GM19025 (cell line): ENCODE measurements around the gene UXT.
A peak's percentile ranks its signal among the peaks of the same experiment; 100 is the strongest.
"Not testable (repeated sequence)": the region's sequence is repeated elsewhere in the genome, so short reads cannot be mapped to it uniquely, and the experiment has no call there.

ENCODE experiments used
- ATAC-seq: cut with Tn5 transposase; IDR thresholded peaks from one replicate; pipeline ENCODE4 v1.9.1; 2021; ENCODE audit warnings: mild to moderate bottlenecking, low read depth, moderate library complexity; ENCODE audit not compliant: unreplicated experiment

The UXT gene

DNA sequence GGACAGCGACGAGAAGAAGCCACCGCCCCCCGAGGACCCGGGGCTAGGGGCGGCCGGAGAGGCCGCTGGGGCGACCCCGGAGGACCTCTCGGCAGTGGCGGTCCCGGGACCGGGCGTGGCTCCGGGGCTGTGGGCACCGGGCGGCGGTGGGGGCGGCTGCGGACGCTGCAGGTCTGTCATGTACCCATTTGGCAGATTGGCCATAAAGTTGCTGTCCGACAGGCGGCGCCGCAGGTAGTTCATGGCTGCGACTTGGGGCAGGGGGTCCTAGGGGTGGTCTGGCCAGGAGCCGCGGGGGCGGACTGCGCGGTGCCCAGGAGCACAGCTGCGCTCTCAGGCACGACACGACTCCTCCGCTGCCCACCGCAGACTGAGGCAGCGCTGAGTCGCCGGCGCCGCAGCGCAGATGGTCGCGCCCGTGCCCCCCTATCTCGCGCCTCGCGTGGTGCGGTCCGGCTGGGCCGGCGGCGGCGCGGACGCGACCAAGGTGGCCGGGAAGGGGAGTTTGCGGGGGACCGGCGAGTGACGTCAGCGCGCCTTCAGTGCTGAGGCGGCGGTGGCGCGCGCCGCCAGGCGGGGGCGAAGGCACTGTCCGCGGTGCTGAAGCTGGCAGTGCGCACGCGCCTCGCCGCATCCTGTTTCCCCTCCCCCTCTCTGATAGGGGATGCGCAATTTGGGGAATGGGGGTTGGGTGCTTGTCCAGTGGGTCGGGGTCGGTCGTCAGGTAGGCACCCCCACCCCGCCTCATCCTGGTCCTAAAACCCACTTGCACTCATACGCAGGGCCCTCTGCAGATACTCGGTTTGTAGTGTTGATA, 39.3 kb downstream of the UXT start, which contains the start of gene SYN1:
TSS of gene SYN1 (minus strand) at position 372 of the 817 bp plus-strand sequence. CDS start at position 243, 129 bp downstream.
- ATAC-seq: peak; percentile 81

DNA sequence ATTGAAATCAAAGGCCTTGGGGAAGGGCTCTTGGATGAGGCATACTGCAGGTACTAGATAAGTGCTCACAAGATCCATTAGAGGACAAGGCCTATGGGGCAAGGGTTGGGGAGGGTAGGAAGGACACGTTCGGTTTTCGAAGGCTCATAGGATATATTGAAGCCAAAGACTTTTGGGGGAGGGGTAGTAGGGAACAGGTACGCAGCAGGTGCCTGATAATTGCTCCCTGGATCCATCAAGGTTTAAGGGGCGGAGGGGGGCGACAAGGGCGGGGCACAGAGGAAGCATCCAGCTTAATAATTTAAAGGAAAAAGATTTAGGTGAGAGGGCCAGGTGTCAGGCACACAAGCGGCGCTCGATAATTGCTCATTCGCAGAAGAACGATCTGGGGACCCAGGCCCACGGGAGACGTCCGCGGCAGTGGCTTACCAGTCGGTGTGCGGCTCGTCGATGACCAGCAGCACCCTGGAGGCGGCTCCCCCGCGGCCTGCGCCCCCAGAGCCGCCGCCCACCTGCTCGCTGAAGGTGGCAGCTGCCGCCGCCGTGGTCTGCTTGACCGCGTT, 40.0 kb downstream of the UXT start:
- no peak for ATAC-seq

DNA sequence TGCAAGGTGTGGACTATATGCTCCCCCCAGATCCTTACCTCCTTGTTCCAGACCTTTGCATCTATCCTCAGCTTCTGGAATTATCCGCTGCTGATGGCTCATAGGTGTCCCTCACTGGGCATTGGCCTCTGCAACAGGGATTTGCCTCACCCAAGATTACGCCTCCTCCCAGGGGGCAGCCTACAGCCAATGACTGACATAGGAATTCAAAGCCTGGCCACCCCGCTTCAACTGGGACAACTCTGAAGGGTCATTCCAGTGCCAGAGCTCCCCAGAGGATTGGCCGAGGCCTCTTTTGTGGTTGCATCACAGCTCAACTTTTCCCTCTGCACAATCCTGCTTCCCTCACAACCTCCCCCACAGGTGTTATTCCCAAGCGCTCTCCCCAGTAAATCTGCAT, 44.4 kb downstream of the UXT start:
- ATAC-seq: no peak

DNA sequence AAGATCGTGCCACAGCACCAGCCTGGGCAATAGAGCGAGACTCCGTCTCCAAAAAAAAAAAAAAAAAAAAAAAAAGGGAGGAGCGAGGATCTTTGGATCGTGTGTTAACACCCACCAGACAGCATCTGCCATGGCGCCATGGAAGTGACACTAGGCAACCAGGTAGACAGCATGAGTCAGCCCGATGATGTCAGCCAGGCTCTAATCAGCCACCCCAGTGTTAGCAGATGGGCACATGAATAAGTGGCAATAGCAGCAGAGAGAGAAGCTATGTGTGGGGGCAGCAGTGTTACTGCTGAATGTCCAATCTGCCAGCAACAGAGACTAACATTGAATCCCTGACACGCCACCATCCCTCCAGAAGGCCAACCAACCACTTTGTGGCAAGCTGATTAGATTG, 45.9 kb downstream of the UXT start:
- ATAC-seq: no peak

DNA sequence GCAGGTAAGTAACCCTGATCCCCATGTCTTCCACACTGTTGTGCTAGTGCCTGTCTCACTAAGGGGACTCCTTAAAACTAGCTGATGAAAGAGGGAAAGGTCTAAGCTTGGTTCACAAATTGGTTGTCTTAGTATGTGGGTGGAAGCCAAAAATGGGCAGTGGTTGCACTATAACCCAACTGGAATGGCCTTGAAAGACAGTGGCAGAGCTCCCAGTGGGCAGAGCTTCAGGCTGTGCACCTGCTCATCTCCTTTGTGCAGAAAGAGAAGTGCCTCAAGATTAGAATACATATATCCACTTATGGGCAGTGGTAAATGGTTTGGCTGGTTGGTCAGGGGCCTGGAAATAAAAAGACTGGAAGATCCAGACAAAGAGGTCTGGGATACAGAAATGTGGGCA, 46.6 kb downstream of the UXT start:
- ATAC-seq: no peak

DNA sequence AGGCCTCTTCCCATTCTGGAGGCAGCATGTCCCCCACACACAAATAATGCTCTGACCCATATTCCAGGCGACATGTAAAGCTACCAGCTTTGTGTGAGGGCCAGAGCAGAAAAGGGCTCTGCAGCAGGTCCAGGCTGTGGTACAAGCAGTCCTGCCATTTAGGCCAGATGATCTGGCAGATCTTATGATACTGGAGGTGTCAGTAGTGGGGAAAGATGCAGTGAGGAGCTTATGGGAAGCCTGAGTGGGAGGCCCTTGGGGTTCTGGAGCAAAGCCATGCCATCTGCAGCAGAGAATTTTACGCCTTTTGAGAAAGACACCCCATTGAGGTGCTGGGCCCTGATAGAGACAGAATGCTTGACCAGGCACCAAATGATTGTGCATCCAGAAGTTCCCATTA, 47.1 kb downstream of the UXT start:
- ATAC-seq: no peak

DNA sequence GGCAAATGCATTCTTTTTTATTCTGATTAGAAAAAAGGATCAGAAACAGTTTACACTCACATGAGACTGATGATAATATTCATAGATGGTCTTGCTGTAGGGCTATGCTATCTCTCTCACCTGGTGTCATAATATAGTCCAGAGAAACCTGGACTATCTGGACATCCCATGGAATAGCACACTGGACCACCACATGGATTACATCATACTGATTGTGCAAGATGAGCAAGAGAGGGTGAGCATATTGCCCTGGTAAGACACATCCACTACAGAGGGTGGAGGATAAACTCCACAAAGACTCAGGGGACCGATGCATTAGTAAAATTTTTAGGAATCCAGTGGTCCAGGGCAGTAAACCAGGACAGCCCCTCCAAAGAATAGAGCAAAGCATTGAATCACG, 47.5 kb downstream of the UXT start:
- no peak for ATAC-seq

DNA sequence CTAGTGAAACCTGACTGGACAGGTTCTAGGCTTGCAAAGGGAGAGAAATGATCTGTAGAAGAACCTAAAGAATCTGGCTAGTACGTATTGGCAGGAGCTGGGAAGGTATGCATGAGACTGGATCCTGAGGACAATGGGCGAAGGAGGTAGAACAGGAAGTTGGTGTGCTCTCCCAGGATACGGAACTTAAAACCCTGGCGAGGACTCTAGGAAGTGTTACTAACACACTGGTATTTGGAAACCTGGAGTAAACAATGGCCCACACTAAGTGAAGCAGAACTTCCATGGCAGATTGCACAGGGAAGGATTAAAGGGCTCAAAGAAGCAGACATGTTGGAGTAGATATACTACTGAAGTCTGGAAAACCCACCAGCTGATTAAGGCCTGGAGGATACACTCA, 48.5 kb downstream of the UXT start:
- no peak for ATAC-seq

DNA sequence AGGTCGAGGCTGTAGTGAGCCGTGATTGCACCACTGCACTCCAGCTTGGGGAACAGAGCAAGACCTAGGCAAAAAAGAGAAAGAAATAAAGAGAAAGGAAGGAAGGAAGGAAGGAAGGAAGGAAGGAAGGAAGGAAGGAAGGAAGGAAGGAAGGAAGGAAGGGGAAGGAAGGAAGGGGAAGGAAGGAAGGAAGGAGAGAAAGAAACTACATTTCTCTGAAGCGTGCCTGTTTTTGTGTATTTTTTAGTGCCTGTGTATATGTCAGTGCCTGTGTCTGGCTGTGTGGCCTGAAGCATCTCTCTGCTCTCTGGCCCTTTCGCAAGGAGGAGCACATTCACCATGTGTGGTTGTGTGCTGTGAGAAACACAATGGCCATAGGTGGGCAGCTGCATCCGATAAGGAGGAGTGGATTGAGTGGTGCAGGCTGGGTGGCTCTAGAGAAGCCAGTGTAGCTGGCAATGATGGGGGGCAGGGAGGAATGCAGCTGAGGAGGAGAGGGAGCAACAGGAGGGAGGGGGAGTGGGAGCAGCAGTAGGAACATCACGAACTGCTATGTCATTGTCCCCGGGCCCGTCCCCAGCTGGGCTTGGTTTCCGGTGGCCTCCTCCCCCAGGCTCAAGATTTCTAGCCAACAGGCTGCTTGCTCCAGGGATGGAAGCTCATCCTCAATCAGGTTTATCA, 50.7 kb downstream of the UXT start:
- no peak for ATAC-seq

DNA sequence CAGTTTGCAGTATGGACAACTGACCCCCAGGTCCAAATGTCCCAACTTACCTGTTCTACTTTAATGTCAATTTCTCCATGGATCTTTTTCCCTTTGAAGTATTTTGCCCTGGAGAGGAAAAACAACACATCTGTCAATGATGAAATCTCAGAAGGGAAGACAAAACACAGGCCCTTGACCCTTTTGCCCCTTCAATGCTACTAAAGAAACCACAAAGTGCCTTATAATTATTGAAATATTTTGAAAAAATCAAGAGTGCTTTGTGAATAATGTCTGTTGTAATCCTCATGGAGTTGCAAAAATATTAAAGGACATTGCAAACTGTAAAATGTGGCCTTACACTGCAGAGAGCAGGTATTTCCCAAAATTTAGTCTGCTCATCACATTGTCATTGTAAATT, 51.9 kb downstream of the UXT start:
- ATAC-seq: no peak

DNA sequence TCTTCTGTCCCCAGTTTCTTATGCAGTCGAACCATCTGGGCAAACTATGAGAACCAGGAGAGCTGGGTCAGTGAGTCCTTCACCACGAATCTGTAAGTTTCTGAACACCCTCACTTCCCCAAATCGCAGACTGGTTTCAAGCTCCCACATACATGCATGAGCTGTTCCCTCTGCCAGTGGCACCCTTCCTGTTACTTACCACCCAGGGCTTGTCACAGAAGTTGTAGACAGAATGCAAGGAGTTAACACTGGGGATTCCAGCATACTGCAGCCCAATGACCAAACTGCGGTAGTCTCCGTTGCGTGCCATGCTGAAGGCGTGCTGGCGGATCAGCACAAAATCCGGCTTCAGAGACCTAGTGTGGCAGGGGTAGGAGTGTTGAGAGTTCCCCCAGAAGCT, 54.0 kb downstream of the UXT start:
- no peak for ATAC-seq

DNA sequence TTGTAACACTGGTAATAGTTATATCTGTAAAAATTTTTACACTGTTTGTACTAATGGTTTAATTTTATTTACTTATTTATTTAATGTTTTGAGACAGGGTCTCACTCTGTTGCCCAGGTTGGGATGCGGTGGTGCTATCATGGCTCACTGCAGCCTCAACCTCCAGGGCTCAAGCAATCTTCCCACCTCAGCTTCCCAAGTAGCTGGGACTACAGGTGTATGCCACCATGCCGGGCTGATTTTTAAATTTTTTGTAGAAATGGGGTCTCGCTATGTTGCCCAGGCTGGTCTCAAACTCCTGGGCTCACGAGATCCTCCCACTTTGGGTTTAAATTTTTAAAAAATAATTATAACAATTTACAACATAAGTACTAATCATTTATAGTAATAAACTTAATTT, 55.9 kb downstream of the UXT start:
- ATAC-seq: not testable (repeated sequence)
